ENCODE results near the gene HOXB4. TPM values are rescaled to one million over a fixed set of nuclear protein-coding genes. Genes with fewer than 3 reads are reported as not detected.

The HOXB4 gene
- total RNA-seq, 1 donor from 2014 or later: 9.0 TPM

GRCh38 chr17:48576479-48577309 lies 1.5 kb downstream of the HOXB4 start:
- intact Hi-C loops (cut with micrococcal nuclease): loop anchor here (5.0 kb wide), 1 partner anchor 149 kb away; no protein-coding TSS in a partner anchor

GRCh38 chr17:48575673-48576478 lies 2.3 kb downstream of the HOXB4 start:
- intact Hi-C loops (cut with micrococcal nuclease): loop anchor here (5.0 kb wide), 1 partner anchor 149 kb away; no protein-coding TSS in a partner anchor

GRCh38 chr17:48575066-48575582 lies 3.0 kb downstream of the HOXB4 start:
- intact Hi-C loops (cut with micrococcal nuclease): loop anchor here (5.0 kb wide), 1 partner anchor 148 kb away; no protein-coding TSS in a partner anchor

- intact Hi-C loops (cut with micrococcal nuclease): loop anchor here (5.0 kb wide), 1 partner anchor 147 kb away; no protein-coding TSS in a partner anchor
Measured at GRCh38 chr17:48574505-48575065, 3.6 kb downstream of the HOXB4 start.

- intact Hi-C loops (cut with micrococcal nuclease): no loop called here
Measured at GRCh38 chr17:48571826-48572417, 6.2 kb downstream of the HOXB4 start.

- intact Hi-C loops (cut with micrococcal nuclease): no loop called here
Measured at GRCh38 chr17:48571024-48571818, 6.9 kb downstream of the HOXB4 start.

- intact Hi-C loops (cut with micrococcal nuclease): no loop called here
Measured at GRCh38 chr17:48570325-48571023, 7.7 kb downstream of the HOXB4 start.

- intact Hi-C loops (cut with micrococcal nuclease): no loop called here
Measured at GRCh38 chr17:48569674-48570324, 8.4 kb downstream of the HOXB4 start.

GRCh38 chr17:48569240-48569582 lies 8.9 kb downstream of the HOXB4 start:
- intact Hi-C loops (cut with micrococcal nuclease): no loop called here

- intact Hi-C loops (cut with micrococcal nuclease): no loop called here
Measured at GRCh38 chr17:48568499-48569239, 9.5 kb downstream of the HOXB4 start.

- intact Hi-C loops (cut with micrococcal nuclease): no loop called here
Measured at GRCh38 chr17:48567646-48568354, 10.3 kb downstream of the HOXB4 start.

- intact Hi-C loops (cut with micrococcal nuclease): no loop called here
Measured at GRCh38 chr17:48567209-48567608, 10.9 kb downstream of the HOXB4 start.

GRCh38 chr17:48566717-48567116 lies 11.4 kb downstream of the HOXB4 start:
- intact Hi-C loops (cut with micrococcal nuclease): no loop called here

- intact Hi-C loops (cut with micrococcal nuclease): no loop called here
Measured at GRCh38 chr17:48565925-48566710, 12.0 kb downstream of the HOXB4 start.

GRCh38 chr17:48565022-48565554 lies 13.1 kb downstream of the HOXB4 start:
- intact Hi-C loops (cut with micrococcal nuclease): no loop called here

- intact Hi-C loops (cut with micrococcal nuclease): no loop called here
Measured at GRCh38 chr17:48564188-48565021, 13.7 kb downstream of the HOXB4 start.
